ENCODE data around the gene COL4A6.

- TF ChIP-seq ZC3H10 (CRISPR knock-in tag; IDR thresholded peaks at IDR 0.05) (no peak), BACH2 (CRISPR knock-in tag; IDR thresholded peaks at IDR 0.05; ENCODE audit: borderline replicate concordance) (no peak), ARNTL (CRISPR knock-in tag; IDR thresholded peaks at IDR 0.05; ENCODE audit: borderline replicate concordance, low read depth) (no peak), ZFP3 (CRISPR knock-in tag; IDR thresholded peaks at IDR 0.05) (no peak), GLIS3 (CRISPR knock-in tag; IDR thresholded peaks at IDR 0.05) (no peak), PPARA (CRISPR knock-in tag; IDR thresholded peaks at IDR 0.05; ENCODE audit: borderline replicate concordance) (no peak), PATZ1 (CRISPR knock-in tag; IDR thresholded peaks at IDR 0.05; ENCODE audit: borderline replicate concordance) (no peak), TCF4 (CRISPR knock-in tag; IDR thresholded peaks at IDR 0.05; ENCODE audit: borderline replicate concordance) (no peak), CSDC2 (CRISPR knock-in tag; IDR thresholded peaks at IDR 0.05) (no peak)
These were observed 140.0 kb downstream of the COL4A6 start for GRCh38 chrX:108298165-108298602.
